ENCODE results near the gene RABGAP1.

RABGAP1 gene

DNA sequence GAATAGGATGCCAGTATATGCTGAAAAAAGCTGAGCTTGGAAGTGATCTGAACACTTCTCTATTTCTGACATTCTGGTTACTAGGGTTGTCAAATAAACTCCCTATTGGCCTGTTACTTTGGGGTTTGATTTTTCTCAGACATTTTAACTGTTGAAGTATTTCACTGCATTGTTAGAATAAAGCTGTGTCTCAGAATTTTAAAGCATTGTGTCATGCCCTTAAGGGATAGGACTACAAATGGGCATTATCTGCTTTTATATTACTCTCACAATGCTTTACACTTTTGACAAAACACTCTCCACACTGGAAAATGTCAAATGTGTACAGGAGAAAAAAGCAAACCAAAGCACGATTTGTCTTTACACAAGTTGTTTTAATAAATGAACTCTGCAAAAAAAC lies 75.8 kb downstream of the RABGAP1 start:
- DNase-seq: no peak

DNA sequence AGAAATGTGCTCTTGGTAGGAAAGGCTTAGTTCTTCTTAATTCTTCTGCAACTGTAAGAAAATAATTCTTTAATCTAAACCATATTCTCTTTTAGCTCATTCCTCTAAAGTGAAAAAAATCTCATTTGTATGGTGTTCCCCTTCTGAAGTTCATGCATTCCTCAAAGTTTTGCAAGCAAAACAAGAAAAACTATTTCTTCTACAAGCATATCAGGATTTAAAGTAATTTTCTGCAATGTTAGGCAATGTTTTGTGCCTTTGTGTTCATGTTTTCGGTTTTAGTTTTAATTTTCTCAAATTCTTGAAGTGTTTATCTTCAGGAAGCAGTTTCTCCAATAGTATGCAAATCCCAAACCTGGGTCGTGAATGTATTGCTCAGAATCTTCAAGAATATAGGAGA lies 80.0 kb downstream of the RABGAP1 start:
- no peak for DNase-seq

DNA sequence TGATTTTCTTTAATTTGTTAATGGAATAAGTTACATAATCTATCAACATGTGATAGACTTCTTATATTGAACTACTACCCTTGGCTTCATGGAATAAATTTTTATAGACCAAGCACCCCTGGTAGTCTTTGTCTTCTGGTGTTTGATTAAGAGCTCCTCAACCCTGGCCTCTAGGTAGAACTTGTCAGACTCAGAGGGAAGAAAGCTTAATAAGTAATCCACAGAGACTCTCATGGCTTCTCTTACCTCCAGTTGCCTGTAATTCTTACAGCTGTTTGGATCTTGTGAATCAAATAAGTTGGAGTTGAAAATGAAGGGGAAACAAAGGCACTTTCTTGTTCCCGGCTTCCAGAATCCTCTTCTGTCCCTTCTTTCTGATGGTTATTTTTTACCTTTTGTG lies 85.6 kb downstream of the RABGAP1 start:
- DNase-seq: no peak

DNA sequence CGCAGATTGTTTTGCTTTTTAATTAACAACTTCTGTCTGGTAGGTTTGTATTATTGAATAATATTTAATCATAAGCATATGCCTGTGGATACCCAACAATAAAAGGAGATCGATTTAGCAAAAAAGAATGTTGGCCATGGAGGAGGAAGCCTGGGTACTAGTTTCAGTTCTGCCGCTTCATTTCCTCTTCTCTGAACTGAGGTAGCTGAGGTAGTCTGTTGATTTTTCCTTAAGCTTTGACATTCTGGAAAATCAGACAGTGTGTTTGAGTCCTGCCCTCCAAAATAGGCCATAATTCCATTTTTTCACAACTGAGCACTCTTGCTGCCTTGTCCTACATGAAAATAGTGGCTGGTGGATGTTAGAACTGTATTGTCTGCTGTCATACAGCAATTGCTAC lies 86.7 kb downstream of the RABGAP1 start:
- DNase-seq: no peak

DNA sequence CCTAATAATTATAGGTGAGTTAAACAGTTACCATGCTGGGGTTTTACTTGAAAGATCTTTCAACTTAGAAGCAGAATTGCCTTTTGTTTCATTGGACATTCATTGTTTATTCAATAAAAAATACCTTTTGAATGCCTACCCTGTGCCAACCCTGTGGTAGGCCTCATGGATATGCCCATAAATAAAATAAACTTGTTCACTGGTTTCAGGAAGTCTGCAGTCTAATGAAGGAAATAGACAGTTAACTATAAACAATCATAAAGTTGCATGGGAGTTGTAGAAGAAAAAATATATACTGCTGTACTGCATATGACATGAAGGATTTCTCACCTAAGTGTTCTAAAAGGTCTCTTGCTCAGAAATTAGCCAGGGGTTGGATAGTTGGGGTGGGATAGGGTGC lies 87.3 kb downstream of the RABGAP1 start:
- no peak for DNase-seq

DNA sequence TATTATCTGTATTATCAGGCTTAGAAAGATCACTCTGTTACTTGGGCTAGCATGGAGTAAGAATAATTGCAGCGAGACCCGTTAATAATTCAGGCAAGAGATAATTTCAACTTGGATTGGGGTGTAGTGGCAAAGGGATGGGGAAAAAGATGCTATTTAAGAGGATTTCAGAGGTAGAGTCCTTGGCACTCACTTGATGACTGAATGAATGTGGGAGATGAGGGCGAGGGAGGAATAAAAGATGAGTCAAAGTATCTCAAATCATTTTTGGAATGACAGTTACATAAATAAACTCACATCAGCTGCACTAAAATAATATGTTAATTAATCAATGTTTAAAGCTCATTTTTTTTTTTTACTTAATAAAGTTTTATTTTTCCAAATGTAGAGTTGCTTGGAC lies 88.2 kb downstream of the RABGAP1 start:
- no peak for DNase-seq

DNA sequence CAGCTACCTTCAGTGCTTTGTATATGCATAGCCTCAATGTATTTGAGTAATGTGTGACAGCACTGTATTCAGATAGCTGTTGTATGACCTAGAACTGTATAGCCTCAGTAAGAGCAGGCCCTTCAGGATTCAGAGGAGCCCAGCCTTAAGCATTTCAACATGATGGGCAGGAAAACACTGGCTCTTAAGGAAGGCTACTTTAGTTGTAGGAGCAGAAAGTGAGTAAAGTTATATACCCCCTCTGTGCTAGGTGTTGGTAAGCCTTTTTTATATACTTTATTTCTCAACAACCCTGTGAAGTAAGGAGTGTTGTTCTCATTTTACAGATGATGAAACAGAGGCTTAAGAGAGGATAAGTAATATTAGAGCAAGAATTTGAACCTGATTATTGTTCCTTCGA lies 91.1 kb downstream of the RABGAP1 start:
- DNase-seq: no peak

DNA sequence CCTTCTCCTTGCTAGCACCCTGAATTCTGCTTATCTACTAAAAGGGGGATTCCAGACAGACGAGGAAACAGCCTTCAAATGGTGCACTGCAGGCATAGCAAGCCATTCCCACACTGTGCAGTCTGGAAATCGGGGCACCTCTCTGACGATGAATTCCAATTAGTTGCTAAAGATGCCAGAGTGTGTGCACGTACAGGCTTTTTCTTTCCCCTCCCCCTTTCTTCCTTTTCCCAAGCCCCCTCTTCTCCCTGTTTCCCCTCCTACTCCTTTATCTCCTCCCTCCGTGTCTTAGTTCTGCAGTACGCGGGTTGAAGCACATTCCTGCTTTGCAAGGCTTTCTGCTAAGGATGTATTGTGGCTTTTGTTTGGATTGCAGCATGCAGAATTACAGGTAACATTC lies 92.5 kb downstream of the RABGAP1 start, which contains the start of gene GPR21:
TSS of gene GPR21 (plus strand) at position 316 of the 400 bp plus-strand sequence. CDS start 900 bp downstream, outside the sequence.
- no peak for DNase-seq

DNA sequence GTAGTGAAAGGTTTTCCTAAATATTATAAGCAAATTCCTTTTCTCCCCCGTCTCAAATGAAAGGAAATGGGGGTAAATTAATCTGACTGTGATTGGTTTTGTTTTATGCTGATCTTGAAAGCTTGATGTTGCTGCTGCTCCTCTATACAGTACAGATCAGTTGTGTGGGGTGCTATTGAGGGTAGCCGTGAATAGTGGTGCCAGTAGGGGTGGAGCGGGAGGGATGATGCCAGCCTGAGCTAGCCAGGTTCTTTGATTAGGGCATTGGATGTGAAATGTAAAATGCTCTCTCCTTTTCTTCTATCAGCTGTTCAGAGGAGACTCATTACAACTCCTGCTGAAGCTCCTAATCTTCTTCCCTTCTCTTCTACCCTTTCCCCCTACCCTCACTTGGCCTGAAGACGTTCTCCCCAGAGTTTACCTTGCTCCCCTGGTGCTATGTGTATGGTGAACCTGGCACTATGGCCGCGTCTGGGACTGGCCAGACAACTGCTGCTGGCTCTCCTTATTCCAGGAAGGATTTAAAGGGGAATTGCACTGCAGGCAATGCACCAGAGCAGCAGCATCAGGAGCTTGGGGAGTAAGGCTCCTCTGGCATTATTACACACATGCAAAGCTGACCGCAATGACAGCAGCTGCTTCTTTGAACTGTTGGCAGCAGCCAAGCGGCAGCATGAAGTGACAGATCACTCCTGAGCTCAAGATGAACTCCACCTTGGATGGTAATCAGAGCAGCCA lies 93.2 kb downstream of the RABGAP1 start:
- no peak for DNase-seq

DNA sequence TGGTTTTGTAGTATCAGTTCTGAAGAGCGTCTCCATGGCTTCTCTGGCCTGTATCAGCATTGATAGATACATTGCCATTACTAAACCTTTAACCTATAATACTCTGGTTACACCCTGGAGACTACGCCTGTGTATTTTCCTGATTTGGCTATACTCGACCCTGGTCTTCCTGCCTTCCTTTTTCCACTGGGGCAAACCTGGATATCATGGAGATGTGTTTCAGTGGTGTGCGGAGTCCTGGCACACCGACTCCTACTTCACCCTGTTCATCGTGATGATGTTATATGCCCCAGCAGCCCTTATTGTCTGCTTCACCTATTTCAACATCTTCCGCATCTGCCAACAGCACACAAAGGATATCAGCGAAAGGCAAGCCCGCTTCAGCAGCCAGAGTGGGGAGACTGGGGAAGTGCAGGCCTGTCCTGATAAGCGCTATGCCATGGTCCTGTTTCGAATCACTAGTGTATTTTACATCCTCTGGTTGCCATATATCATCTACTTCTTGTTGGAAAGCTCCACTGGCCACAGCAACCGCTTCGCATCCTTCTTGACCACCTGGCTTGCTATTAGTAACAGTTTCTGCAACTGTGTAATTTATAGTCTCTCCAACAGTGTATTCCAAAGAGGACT lies 94.2 kb downstream of the RABGAP1 start:
- no peak for DNase-seq

DNA sequence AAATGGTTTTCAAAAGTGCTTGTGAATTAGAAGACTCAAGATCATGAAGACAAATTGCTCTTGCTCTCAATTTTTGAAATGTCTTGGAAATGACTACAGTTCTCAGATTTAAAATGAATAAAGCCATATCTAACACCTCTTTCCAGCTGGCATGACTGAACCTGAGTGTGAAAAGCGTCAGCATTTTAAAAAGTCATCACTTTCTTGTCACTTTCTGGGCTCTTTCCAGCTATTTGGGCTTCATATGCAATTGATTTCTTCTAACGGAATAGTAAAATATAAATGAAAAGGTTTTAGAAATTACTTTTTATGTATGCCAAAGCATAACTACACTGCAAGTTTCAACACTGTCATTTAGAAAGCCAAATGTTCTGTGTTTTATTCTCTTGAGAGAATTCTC lies 95.0 kb downstream of the RABGAP1 start:
- no peak for DNase-seq

DNA sequence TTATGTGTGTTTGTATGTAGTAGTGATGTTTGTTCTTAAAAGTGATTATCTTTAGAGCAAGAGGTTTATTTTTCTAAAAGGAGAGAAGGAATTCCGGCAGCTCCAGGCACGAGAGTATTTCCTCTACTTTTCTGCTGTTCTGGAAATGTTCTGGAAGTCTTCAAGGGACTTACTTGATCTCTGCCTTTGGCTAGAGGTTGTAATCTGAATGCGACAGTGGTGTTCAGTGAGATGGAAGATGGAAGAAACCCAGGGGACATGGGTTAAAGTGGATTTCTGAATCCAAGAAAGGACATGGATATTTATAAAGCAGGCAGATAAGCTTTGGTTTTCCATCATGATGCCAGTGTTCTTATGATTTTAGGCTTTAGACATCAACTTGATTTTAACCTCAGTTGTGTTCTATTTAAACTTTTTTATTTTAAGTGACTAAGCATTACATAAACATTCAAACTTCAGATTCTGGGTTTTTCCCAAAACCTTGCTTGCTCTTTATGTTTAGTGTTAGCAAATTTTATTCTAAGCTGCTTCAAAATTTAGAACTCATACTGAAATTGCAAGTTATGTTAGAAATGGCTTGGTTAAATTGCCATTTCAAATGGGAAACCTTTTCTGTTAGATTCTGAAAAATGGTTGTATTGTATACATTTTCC lies 96.2 kb downstream of the RABGAP1 start:
- DNase-seq: no peak

DNA sequence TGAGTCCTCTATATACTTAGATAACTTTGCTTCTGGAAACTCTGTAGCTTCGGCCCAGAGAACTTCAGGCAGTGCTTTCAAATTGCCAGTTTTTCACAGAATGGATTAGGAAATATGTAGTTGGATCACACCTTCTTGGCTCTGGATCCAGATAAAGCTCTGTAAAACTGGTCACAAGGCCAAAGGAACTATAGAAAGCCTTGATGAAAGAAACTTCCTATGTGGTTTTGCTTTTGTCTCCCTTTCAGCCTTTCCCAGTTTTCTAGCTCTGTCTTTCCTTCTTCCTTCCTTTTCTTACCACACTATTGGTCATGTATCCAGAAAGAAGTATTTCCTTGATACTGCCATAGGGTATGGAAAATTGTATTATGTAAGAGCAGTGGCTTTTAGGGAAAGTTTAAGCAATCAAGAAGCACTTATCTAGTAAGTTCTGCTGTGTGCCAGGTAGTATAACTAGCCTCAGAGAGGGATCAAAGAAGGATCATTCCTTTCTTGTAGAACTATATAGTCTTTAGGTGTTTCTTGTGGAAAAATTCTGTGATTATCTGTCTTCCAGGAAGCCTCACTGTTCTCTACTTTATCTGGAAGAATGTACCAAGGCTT lies 98.9 kb downstream of the RABGAP1 start:
- no peak for DNase-seq

DNA sequence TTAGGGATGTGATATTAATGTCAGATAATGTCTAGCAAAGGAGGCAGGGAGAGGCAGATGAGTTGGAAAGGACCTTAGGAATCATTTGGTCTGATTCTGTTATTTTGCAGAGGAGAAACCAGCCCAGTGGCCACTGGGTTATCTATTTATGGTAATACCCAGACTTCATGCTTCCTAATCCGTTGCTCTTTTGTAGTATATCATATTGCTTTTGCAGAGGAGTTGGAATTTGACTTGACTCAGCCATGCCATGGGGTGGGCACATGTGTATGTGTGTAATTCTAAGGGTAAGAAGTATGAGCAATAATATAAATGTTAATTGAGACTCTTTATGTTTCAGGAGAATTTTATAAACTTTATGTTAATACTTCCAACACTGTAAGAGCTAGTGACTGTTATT lies 100.0 kb downstream of the RABGAP1 start:
- DNase-seq: no peak

DNA sequence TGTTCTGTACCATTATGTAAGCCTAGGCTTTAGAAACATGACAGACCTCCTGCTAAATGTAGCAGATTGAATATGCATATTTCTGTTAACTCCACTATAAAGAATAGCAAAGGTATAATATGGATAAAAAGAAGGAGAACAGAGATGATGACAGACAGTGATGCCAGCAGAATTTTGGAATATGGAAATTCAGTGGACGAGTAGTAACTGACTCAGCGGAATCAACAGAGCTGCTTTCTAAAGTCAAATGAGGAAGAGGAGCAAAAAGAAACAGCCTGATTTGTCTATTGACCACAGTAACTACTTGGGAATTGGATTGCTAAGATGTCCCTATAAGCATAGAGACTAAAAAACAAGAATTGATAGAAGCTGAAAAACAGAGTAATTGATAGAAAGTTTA lies 100.7 kb downstream of the RABGAP1 start:
- DNase-seq: no peak

DNA sequence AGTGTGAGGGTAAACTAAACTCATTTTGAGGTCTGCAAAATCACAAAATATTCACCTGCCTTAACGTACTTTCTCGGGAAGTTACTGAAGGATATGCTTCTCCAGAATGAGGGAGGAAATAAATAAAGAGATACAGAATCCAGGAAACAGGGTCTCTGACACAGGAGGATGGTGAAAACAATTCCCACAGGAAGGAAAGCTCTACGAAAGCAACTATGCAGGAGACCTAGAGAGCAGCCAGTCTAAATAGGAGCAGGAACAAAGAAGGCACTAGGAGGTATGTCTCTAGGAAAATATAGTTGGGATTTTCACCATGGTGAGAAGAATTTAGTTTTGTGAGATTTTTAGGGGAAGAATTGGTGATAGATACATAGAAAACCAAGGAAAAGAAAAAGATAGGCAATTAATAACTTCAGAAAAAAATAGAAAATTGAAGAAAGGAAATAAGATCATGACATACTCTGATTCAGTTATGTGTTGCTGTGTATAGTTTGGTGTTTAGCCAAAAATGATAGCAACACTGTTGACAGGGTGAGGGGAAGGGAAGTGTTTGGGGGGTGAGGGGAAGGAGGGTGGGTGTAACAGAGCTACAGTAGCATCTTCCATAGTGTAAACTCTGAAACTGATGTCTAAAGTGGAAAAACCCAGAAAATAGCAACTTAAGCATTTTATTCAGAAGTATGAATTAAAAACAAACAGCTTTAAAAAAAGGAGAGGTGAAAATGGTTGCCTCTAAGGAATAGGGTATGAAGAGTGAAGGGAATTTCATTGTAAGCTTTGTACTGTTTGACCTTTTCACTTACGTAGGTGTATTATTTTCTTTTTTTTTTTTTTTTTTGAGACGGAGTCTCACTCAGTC lies 102.5 kb downstream of the RABGAP1 start:
- no peak for DNase-seq

DNA sequence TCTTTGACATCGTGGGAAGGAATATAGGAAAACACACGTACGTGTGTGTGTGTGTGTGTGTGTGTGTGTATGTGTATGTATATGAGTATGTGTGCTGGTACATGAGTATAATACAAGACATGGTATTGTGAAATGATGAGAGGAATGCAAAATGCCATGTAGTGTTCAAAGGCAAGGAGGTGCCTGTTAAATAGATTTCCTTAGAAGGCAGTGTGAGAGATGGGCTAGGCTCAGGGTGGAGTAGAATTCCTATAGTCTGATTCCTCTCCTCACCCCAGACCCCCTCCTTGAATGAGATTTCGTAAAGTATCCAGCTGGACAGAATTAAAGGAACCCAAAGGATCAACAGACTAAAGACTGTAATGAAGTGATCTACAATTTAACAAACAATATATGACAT lies 103.8 kb downstream of the RABGAP1 start:
- DNase-seq: no peak

DNA sequence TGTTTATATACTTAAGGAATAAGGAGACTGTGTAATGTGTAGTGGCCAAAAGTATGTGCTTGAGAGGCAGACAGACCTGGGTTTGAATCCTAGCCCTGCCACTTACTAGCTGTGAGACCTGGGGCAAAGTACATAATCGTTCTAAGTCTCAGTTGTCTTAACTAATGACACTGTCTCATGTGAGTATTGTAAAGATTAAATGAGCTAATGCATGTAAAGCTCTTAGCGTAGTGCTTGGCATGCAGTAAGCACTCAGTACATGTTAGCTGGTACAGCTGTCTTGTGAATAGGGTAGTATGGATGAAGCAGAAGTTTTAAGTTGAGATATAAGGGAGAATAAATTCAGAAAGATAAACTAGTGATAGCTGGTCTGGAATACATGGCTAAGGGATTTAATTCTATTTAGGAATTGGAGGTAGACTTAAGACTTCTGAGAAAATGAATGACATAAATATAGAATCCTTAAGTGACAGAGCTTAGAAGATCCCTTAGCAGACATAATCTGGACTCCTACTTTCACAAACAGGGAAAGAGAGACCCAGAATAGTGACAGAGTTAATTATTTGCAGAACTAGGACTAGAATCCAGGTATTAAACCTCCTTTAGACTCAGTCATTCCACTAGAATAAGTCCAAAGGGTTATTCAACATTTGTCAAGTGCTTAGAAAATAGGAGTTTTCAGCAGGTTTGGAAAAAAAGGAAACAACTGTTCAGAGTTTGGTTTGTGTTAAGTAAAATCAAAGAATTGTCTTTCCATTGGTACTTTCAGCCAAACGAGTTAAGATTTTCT lies 105.8 kb downstream of the RABGAP1 start:
- DNase-seq: no peak

DNA sequence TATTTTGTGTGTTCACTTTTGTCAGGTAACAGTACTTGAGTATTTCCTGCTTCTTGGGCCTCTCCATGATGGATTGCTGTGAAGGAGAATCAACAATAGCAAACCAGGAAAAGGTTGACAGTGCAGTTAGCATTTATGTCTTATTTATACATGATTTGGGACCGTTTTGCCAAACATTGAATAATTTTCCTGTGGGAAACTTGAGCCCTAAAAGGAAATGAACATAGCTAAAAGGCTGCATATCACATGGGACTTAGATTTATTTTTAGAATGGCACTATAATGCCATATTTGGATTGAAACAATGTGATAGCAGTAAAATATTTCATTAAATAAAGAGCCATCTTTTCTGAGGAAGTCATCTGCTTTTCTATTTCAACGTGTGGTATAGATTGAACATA lies 107.9 kb downstream of the RABGAP1 start:
- no peak for DNase-seq

DNA sequence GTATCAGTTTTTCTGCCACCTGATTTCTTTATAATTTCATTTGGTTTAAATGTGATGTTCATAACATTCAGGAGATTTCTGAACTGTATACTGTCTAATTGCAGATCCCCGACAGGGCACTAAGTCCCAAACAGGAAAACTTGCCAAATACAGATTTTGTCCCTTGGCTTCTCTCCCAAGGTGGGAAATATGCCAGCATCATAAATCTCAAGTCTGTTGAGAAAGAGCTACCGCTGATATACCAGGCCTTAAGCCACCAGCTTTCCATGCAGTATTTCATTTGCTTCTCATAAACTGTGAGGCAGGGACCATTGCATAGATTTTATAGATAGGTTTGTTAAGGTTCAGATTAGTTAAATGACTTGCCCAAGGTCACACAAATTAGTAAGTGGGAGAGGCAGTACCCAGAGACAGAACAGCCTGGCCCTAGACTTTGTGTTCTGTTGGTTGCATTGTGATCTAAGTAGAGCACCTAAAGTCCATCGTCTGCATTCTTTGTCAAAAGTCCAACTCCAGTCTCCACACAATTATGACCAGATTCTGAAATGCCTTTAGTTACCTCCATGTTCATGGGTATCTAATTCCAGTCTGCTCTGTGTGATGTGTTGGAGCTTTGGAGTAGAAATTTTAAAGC lies 108.9 kb downstream of the RABGAP1 start:
- no peak for DNase-seq

DNA sequence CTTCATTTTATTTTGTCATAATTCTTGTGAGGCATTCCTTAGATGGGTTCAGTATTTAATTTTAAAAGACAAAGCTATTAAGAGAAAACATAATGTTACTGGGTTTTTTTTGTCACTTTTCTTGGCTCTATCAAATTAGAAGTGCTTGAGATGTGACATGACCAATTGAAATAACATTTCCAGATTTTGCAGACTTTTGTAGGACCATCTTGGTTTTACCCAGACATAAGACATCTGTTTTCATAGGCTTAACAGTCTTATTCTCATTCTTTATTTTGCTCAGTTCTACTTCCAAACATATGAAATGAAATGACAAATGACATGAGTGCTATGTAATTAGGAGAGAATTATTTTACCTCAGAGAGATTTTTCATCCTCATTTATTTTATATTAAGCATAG lies 112.2 kb downstream of the RABGAP1 start:
- no peak for DNase-seq

DNA sequence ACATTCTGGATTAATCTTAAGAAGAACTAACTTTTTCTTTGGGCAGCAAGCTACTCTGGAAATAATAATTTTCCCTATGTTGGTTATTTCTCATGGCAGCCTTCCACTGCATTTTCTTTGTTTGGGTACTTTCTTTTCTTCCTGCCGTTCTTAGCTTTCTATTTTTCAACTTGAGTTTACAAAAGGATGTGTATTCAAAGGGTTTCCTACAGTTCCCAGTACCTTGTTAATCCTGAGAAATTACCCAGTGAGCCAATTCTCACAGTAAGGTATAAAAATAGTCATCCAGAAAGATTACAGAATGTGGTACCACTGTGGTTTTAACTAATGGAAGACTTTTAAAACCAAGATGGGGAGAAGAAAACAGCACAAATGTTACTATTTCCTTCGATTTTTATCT lies 112.9 kb downstream of the RABGAP1 start:
- no peak for DNase-seq
